Skeletal muscle satellite cell (primary cell): ENCODE measurements around the gene FBLN2.

Source experiments
- H3K27me3 ChIP-seq: 2 replicates; pipeline ENCODE4 v1.7.0; 2013; ENCODE audit warnings: low read length; ENCODE audit not compliant: control insufficient read depth, insufficient read depth
- H3K36me3 ChIP-seq: 2 replicates; pipeline ENCODE4 v1.7.0; 2013; ENCODE audit warnings: mild to moderate bottlenecking, control low read depth, low read length; ENCODE audit not compliant: insufficient read depth
- H3K4me1 ChIP-seq: 2 replicates; pipeline ENCODE4 v1.7.0; 2013; ENCODE audit warnings: low read length; ENCODE audit not compliant: control insufficient read depth, insufficient read depth
- H3K4me2 ChIP-seq: 2 replicates; pipeline ENCODE4 v1.7.0; 2013; ENCODE audit warnings: mild to moderate bottlenecking, low read length
- H3K4me3 ChIP-seq: 2 replicates; pipeline ENCODE4 v1.7.0; 2013; ENCODE audit warnings: low read length
- H3K9ac ChIP-seq: 2 replicates; pipeline ENCODE4 v1.7.0; 2013; ENCODE audit warnings: mild to moderate bottlenecking, low read depth, low read length, moderate library complexity
- H3K9me3 ChIP-seq: replicated peaks from 2 replicates; pipeline ENCODE4 v1.7.0; 2013; ENCODE audit warnings: mild to moderate bottlenecking, control low read depth, low read length

The FBLN2 gene

DNA sequence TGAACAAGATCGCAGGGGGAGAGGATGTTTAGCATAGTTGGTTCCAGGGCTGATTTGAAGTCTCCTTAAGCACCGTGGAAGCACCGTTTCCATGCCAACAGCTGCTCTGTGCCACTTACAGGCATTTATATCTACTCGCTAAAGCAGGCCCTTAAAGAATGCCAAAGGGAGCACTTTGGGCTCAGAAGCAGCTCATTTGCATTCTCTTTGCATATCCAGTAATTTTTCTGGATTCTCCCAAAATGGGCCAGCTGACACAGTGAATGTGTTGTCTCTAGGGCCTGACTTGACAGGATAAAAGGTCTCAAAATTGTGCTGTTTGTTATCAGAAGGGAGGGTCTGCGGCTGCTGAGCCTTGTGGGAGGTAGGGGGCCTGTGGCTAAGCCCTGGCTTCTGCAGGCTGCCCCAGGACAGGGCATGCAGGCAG, 138.6 kb downstream of the FBLN2 start:
- Histone ChIP-seq H3K27me3 (no peaks in the 10 kb centered on the region), H3K9me3 (no peaks in the 10 kb centered on the region), H3K36me3 (no peaks in the 10 kb centered on the region), H3K4me2 (no peak overlapping the region), H3K9ac (no peak overlapping the region), H3K4me3 (no peak overlapping the region), H3K4me1 (no peaks in the 10 kb centered on the region)
